Fibroblast of lung (primary cell): ENCODE data around the gene PAEP. TPM values are rescaled to one million over a fixed set of nuclear protein-coding genes. Genes with fewer than 3 reads are reported as not detected.
"Not testable (repeated sequence)": the region's sequence is repeated elsewhere in the genome, so short reads cannot be mapped to it uniquely, and the experiment has no call there.

Source experiments
- DNase-seq, 2 donors: peaks; one replicate each; pipeline versions ENCODE4 v3.0.0 to v3.0.0-alpha.2; 2010; ENCODE audit warnings: low read depth in 2 of 2
- H2AFZ ChIP-seq: 2 replicates; pipeline ENCODE4 v1.5.1; 2012; ENCODE audit warnings: low read length, control low read depth, inconsistent platforms
- H3K27ac ChIP-seq: 2 replicates; pipeline ENCODE4 v1.5.1; 2011; ENCODE audit warnings: low read length, control low read depth; ENCODE audit not compliant: insufficient read depth
- H3K27me3 ChIP-seq: 2 replicates; pipeline ENCODE4 v1.5.1; 2011; ENCODE audit warnings: mild to moderate bottlenecking, low read length; ENCODE audit not compliant: control insufficient read depth, insufficient read depth
- H3K36me3 ChIP-seq: 2 replicates; pipeline ENCODE4 v1.5.1; 2011; ENCODE audit warnings: low read length; ENCODE audit not compliant: control insufficient read depth, insufficient read depth
- H3K4me1 ChIP-seq: 2 replicates; pipeline ENCODE4 v1.5.1; 2011; ENCODE audit warnings: low read length; ENCODE audit not compliant: control insufficient read depth, insufficient read depth; ENCODE audit errors: extremely low read depth
- H3K4me2 ChIP-seq: 2 replicates; pipeline ENCODE4 v1.5.1; 2011; ENCODE audit warnings: low read length, control low read depth; ENCODE audit not compliant: insufficient read depth; ENCODE audit errors: extremely low read depth
- H3K4me3 ChIP-seq, 4 experiments: fragments of 200-600 bp in 1 of 4; sonication (generic) in 1 of 4; replicated peaks in 1 of 4; 2 replicates each; pipeline ENCODE4 v1.5.1; 2011 to 2016; ENCODE audit warnings: low read length in 4 of 4, low read depth in 3 of 4, mild to moderate bottlenecking in 3 of 4, control low read depth in 2 of 4, inconsistent platforms in 1 of 4, mixed read lengths in 1 of 4; ENCODE audit not compliant: insufficient read depth in 1 of 4; ENCODE audit errors: control extremely low read depth in 1 of 4
- H3K79me2 ChIP-seq: 2 replicates; pipeline ENCODE4 v1.5.1; 2012; ENCODE audit warnings: mild to moderate bottlenecking, low read length, inconsistent platforms; ENCODE audit not compliant: control insufficient read depth, insufficient read depth
- H3K9ac ChIP-seq: 2 replicates; pipeline ENCODE4 v1.5.1; 2011; ENCODE audit warnings: mild to moderate bottlenecking, low read length, control low read depth; ENCODE audit not compliant: insufficient read depth
- H3K9me3 ChIP-seq: 2 replicates; pipeline ENCODE4 v1.5.1; 2012; ENCODE audit warnings: low read depth, low read length; ENCODE audit not compliant: control insufficient read depth, insufficient read depth
- H4K20me1 ChIP-seq: 2 replicates; pipeline ENCODE4 v1.5.1; 2011; ENCODE audit warnings: low read length; ENCODE audit not compliant: control insufficient read depth, insufficient read depth; ENCODE audit errors: extremely low read depth
- CTCF ChIP-seq, 2 donors: IDR thresholded peaks in 1 of 2; conservative IDR thresholded peaks in 1 of 2; 1 replicate in 1 of 2; 2 replicates in 1 of 2; pipeline ENCODE4 v1.5.1; 2011 to 2012; ENCODE audit warnings: low read length in 2 of 2, control low read depth in 1 of 2, inconsistent platforms in 1 of 2, low read depth in 1 of 2, mild to moderate bottlenecking in 1 of 2
- EZH2 ChIP-seq: IDR thresholded peaks from 2 replicates; pipeline ENCODE4 v1.5.1; 2012; ENCODE audit warnings: low read length, control low read depth, mild to moderate bottlenecking; ENCODE audit errors: missing control alignments
- polyA plus RNA-seq, 2 donors: library from polyadenylated mRNA; depleted of rRNA in 1 of 2; stranded (reverse) in 1 of 2; unstranded in 1 of 2; fragments of >200 nt; gene quantifications; 2 replicates each; pipeline ENCODE4 v1.2.1, GENCODE V29; 2011 to 2012; ENCODE audit warnings: missing spikeins in 1 of 2
- total RNA-seq: library from RNA; depleted of rRNA; stranded (reverse); fragments of >200 nt; gene quantifications from 2 replicates; pipeline ENCODE4 v1.2.1, GENCODE V29; 2014

The PAEP gene
- total and polyA plus RNA-seq, 2 donors (not counting 1 experiment from before 2014, with no cell fraction given): not detected

- DNase-seq, H3K4me2 ChIP-seq, H4K20me1 ChIP-seq, H2AFZ ChIP-seq, H3K4me1 ChIP-seq, H3K27ac ChIP-seq, H3K9ac ChIP-seq, H3K79me2 ChIP-seq, H3K36me3 ChIP-seq, H3K27me3 ChIP-seq, H3K9me3 ChIP-seq, H3K4me3 ChIP-seq: not testable (repeated sequence)
Measured at GRCh38 chr9:135546792-135547617, 14.6 kb upstream of the PAEP start.

GRCh38 chr9:135547756-135548736 lies 13.5 kb upstream of the PAEP start:
- H3K9ac ChIP-seq: no peak overlapping the region
- no peaks in the 10 kb centered on the region for H3K27me3 ChIP-seq
- TF ChIP-seq EZH2 (no peak), CTCF (conservative IDR thresholded peaks at IDR 0.05 in 1 of 2, IDR thresholded peaks at IDR 0.05 in 1 of 2; ENCODE audit: low read depth in 1 of 2, low read length in 2 of 2) (no peak)
- no peaks in the 10 kb centered on the region for H3K4me1 ChIP-seq
- H3K27ac ChIP-seq: no peak overlapping the region
- no peak overlapping the region for H2AFZ ChIP-seq
- no peak overlapping the region for H3K4me3 ChIP-seq
- no peaks in the 10 kb centered on the region for H3K9me3 ChIP-seq
- DNase-seq: no peak
- H3K79me2 ChIP-seq: no peaks in the 10 kb centered on the region
- H4K20me1 ChIP-seq: no peaks in the 10 kb centered on the region
- no peaks in the 10 kb centered on the region for H3K36me3 ChIP-seq
- H3K4me2 ChIP-seq: no peak overlapping the region

- not testable (repeated sequence) for H2AFZ ChIP-seq, DNase-seq, H3K4me2 ChIP-seq, H3K27me3 ChIP-seq, H3K9ac ChIP-seq, H4K20me1 ChIP-seq, H3K4me1 ChIP-seq, H3K27ac ChIP-seq, H3K9me3 ChIP-seq, H3K79me2 ChIP-seq, H3K36me3 ChIP-seq, H3K4me3 ChIP-seq
Measured at GRCh38 chr9:135549478-135550343, 11.8 kb upstream of the PAEP start.
